ENCODE measurements around the gene USF2. TPM values are rescaled to one million over a fixed set of nuclear protein-coding genes. Genes with fewer than 3 reads are reported as not detected.

The USF2 gene
- total RNA-seq, 4 donors from 2014 or later = 42.4 to 121 (median 99.2) TPM

GRCh38 chr19:35302446-35302845, 33.7 kb downstream of the USF2 start:
- no peak for TF ChIP-seq CTCF (IDR thresholded peaks at IDR 0.05; ENCODE audit: low read depth)

- no peak for TF ChIP-seq CTCF (IDR thresholded peaks at IDR 0.05; ENCODE audit: low read depth)
These were observed 34.7 kb downstream of the USF2 start for GRCh38 chr19:35303357-35303915.

DNA sequence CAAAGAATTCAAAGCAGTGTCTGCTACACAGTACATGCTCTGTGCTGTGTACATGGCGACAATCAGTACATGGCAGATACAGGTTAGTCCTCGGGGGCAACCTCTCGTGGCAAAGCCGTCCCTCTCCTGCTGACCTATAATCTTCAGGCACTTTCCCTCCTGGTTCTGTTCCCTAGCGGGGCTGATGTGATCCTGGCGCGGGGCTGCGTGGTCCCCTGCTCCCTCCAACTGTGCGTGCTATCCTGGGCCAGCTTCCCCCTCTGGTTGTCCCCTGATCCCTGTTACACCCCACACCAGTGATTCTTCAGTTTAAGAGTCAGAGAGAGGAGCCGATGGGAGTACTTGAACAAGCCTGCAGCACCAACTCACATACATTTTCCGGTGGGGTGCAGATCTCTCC, 35.3 kb downstream of the USF2 start:
- no peak for TF ChIP-seq CTCF (IDR thresholded peaks at IDR 0.05; ENCODE audit: low read depth)

DNA sequence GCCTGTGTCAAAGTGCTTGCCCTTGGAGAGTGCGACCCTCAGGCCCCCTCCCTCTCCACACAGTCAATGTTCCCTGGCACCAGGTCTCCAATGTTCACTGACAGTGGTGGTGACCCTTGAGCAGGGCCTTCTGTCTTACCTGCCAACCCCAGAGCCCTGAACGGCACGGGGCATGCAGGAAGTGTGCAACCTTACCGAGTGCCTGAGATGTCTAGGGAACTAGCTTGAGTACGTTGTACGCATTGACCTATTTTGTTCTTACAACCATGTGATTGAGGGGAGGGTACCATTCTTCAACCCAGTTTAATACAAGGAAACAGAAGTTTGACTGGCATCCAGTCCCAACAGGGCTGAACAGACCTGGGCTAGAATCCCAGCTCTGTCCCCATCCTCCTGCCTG, 36.4 kb downstream of the USF2 start:
- TF ChIP-seq CTCF (IDR thresholded peaks at IDR 0.05; ENCODE audit: low read depth) = no peak

DNA sequence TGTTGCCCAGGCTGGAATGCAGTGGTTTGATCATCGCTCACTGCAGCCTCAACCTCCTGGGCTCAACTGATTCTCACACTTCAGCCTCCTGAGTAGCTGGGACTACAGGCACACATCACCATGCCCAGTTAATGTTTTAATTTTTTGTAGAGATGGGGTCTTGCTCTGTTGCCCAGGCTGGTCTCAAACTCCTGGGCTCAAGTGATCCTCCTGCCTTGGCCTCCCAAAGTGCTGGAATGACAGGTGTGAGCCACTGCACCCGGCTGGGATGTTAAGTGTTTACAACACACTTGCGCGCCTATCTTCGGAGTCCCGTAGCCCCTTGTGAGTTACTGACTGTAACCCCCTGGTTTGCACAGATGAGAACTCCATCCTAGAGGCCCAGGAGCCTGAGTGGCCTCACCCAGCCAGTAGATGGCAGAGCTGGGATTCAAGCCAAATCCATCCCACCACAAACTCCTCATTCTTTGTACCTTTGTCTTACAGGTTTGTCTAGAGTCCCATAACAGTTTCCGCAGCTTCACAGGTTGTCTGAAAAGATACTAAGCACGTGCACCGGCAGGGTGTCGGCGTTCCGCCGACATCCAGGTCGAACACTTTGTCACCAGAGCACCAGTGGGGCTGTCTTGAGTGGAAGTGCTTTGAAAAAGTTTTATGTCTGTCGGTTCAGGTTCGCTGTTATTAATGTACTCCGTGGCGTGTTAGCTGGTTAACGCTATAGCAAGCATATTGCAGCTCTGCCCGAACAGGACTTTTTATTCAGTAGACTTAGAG, 37.9 kb downstream of the USF2 start:
- TF ChIP-seq CTCF (IDR thresholded peaks at IDR 0.05; ENCODE audit: low read depth) = no peak

GRCh38 chr19:35307931-35308330, 39.2 kb downstream of the USF2 start:
- no peak for TF ChIP-seq CTCF (IDR thresholded peaks at IDR 0.05; ENCODE audit: low read depth)

DNA sequence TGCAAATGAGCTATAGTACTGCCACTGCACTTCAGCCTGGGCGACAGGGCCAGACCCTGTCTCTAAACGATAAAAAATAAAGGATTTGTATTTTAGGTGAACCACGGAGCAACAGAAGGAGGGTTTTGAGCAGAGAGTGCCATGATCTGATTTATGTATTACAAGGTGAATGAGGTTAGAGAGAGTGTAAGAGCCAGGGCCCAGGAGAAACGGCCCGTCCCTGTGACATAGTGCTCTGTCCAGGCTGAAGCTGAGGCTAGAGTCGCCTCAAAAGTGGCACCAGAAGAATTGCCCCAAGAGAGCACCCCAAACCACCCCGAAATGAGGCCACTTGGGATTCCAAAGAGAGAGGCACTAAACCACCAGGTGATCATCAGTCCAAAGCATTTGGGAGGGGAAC, 40.1 kb downstream of the USF2 start:
- no peak for TF ChIP-seq CTCF (IDR thresholded peaks at IDR 0.05; ENCODE audit: low read depth)
